B cell (primary cell): ENCODE data around the gene IGSF3. TPM values are rescaled to one million over a fixed set of nuclear protein-coding genes. Genes with fewer than 3 reads are reported as not detected.
"Not testable (repeated sequence)": the region's sequence is repeated elsewhere in the genome, so short reads cannot be mapped to it uniquely, and the experiment has no call there.

Source experiments
- ATAC-seq: fragments of 200-7000 bp; cut with Tn5 transposase; one replicate; pipeline ENCODE4 v1.10.0; 2021; ENCODE audit warnings: low read depth, mild to moderate bottlenecking, moderate number of reproducible peaks, moderate library complexity
- CTCF ChIA-PET: fragments of 350-600 bp; sonication (Branson Sonifier 250); formaldehyde crosslinking; loops from one replicate; lab custom pipeline; 2021; ENCODE audit warnings: antibody characterized with exemption, inconsistent platforms; lab: Charles Lee
- POLR2A ChIA-PET: fragments of 350-600 bp; sonication (Branson Sonifier 250); formaldehyde crosslinking; loops from one replicate; lab custom pipeline; 2021; ENCODE audit warnings: antibody characterized with exemption; lab: Charles Lee
- DNase-seq: peaks from one replicate; pipeline ENCODE4 v3.0.0; 2013
- H2AFZ ChIP-seq: 2 replicates; pipeline ENCODE4 v1.6.1; 2012; ENCODE audit warnings: mild to moderate bottlenecking, low read depth, low read length; ENCODE audit not compliant: insufficient read depth, poor library complexity, severe bottlenecking
- H3K27ac ChIP-seq, 2 donors: 1 replicate in 1 of 2; 2 replicates in 1 of 2; pipeline ENCODE4 v1.5.1; 2012 to 2013; ENCODE audit warnings: low read length in 2 of 2, mild to moderate bottlenecking in 2 of 2, moderate library complexity in 1 of 2
- H3K27me3 ChIP-seq, 4 experiments: fragments of 200-600 bp in 1 of 4; sonication (generic) in 1 of 4; replicated peaks in 1 of 4; 1 replicate in 2 of 4; 2 replicates in 2 of 4; pipeline versions ENCODE4 v1.6.1 to v1.7.0; 2013 to 2016; ENCODE audit warnings: low read length in 3 of 4, mild to moderate bottlenecking in 2 of 4, mixed read lengths in 1 of 4, moderate library complexity in 1 of 4; ENCODE audit not compliant: insufficient read depth in 4 of 4, control insufficient read depth in 3 of 4; ENCODE audit errors: control extremely low read depth in 1 of 4
- H3K36me3 ChIP-seq, 2 experiments: replicated peaks in 1 of 2; 1 replicate in 1 of 2; 2 replicates in 1 of 2; pipeline versions ENCODE4 v1.6.1 to v1.7.1; 2013; ENCODE audit warnings: low read length in 1 of 2; ENCODE audit not compliant: insufficient read depth in 2 of 2, control insufficient read depth in 1 of 2; ENCODE audit errors: control extremely low read depth in 1 of 2, extremely low read depth in 1 of 2
- H3K4me1 ChIP-seq, 2 donors: fragments of 200-600 bp in 1 of 2; sonication (generic) in 1 of 2; 1 replicate in 1 of 2; 2 replicates in 1 of 2; pipeline versions ENCODE4 v1.5.1 to v1.6.1; 2013 to 2017; ENCODE audit warnings: low read length in 2 of 2; ENCODE audit not compliant: control insufficient read depth in 2 of 2, insufficient read depth in 2 of 2
- H3K4me2 ChIP-seq: replicated peaks from 2 replicates; pipeline ENCODE3; 2012; ENCODE audit warnings: mild to moderate bottlenecking, low read depth, low read length; ENCODE audit not compliant: poor library complexity, severe bottlenecking
- H3K4me3 ChIP-seq, 5 experiments: fragments of 200-600 bp in 1 of 5; sonication (generic) in 1 of 5; 1 replicate in 3 of 5; 2 replicates in 2 of 5; pipeline versions ENCODE4 v1.5.1 to v1.7.0; 2011 to 2016; ENCODE audit warnings: low read length in 4 of 5, mild to moderate bottlenecking in 4 of 5, low read depth in 2 of 5, control low read depth in 1 of 5, moderate library complexity in 1 of 5; ENCODE audit not compliant: insufficient read depth in 1 of 5; ENCODE audit errors: control extremely low read depth in 1 of 5, extremely low read depth in 1 of 5
- H3K79me2 ChIP-seq: fragments of 200-600 bp; sonication (generic); one replicate; pipeline ENCODE4 v1.6.0; 2016; ENCODE audit warnings: low read length; ENCODE audit not compliant: control insufficient read depth, insufficient read depth
- H3K9ac ChIP-seq: fragments of 200-600 bp; sonication (generic); 2 replicates; pipeline ENCODE4 v1.6.1; 2017; ENCODE audit warnings: mild to moderate bottlenecking, low read length, moderate library complexity
- H3K9me3 ChIP-seq, 3 donors: one replicate each; pipeline versions ENCODE4 v1.6.1 to v1.7.1; 2013; ENCODE audit warnings: low read length in 2 of 3; ENCODE audit not compliant: control insufficient read depth in 2 of 3, insufficient read depth in 1 of 3; ENCODE audit errors: control extremely low read depth in 1 of 3
- H4K20me1 ChIP-seq: 2 replicates; pipeline ENCODE4 v1.6.0; 2012; ENCODE audit warnings: mild to moderate bottlenecking, low read length; ENCODE audit not compliant: insufficient read depth, control insufficient read depth, poor library complexity, severe bottlenecking
- H3K27ac Mint-ChIP-seq: one replicate; pipeline ENCODE4 v1.8.0; 2021; ENCODE audit warnings: mixed read lengths
- H3K27me3 Mint-ChIP-seq: one replicate; pipeline ENCODE4 v1.8.0; 2021; ENCODE audit warnings: mixed read lengths
- H3K4me1 Mint-ChIP-seq: one replicate; pipeline ENCODE4 v1.8.0; 2021; ENCODE audit warnings: mixed read lengths
- H3K4me3 Mint-ChIP-seq: one replicate; pipeline ENCODE4 v1.8.0; 2021; ENCODE audit warnings: mixed read lengths
- H3K9me3 Mint-ChIP-seq: one replicate; pipeline ENCODE4 v1.8.0; 2022; ENCODE audit warnings: mixed read lengths; ENCODE audit not compliant: insufficient read depth
- EZH2 ChIP-seq: IDR thresholded peaks from 2 replicates; pipeline ENCODE4 v1.6.1; 2012; ENCODE audit warnings: borderline replicate concordance, low read depth, mild to moderate bottlenecking, moderate library complexity, low read length; ENCODE audit not compliant: insufficient read depth, poor library complexity, severe bottlenecking
- WGBS: methylation state at CpG from one replicate; pipeline ENCODE4 v1.1.5; 2013; ENCODE audit warnings: missing lambda C conversion rate; ENCODE audit not compliant: insufficient coverage; 5-methylcytosine and 5-hydroxymethylcytosine counted together
- intact Hi-C: fragments of 100-400 bp; cut with micrococcal nuclease; formaldehyde crosslinking; loops from one replicate; pipeline ENCODE4 v1.10.0; 2022
- polyA plus RNA-seq: library from polyadenylated mRNA; depleted of rRNA; stranded (reverse); fragments of >200 nt; gene quantifications from 2 replicates; pipeline ENCODE4 v1.2.3, GENCODE V29; 2012
- total RNA-seq, 2 donors: library from RNA; stranded (reverse); fragments of 120-200 nt in 1 of 2; gene quantifications; 1 replicate in 1 of 2; 2 replicates in 1 of 2; pipeline versions ENCODE4 v1.2.3 to v1.2.4, GENCODE V29; 2013 to 2022
- TF ChIP-seq, protein P1 (sequence below): fragments of 200-600 bp; IDR thresholded peaks from one replicate; pipeline ENCODE4 v1.8.0; 2022; ENCODE audit warnings: antibody characterized with exemption, mild to moderate bottlenecking

IGSF3 gene
- total and polyA plus RNA-seq, 2 donors (not counting 1 experiment from before 2014, with no cell fraction given), result 0.49 TPM; not detected in 1

GRCh38 chr1:116607463-116607862 is 60.1 kb downstream of the IGSF3 start:
- H3K9me3 ChIP-seq, H3K4me1 ChIP-seq, H3K9ac ChIP-seq, H2AFZ ChIP-seq, H3K4me3 Mint-ChIP-seq, H3K4me2 ChIP-seq, H3K36me3 ChIP-seq, H3K9me3 Mint-ChIP-seq, H3K4me3 ChIP-seq, POLR2A ChIA-PET, H4K20me1 ChIP-seq, CTCF ChIA-PET, intact Hi-C loops, H3K27me3 ChIP-seq, DNase-seq, H3K27ac Mint-ChIP-seq, H3K27me3 Mint-ChIP-seq, H3K4me1 Mint-ChIP-seq, H3K79me2 ChIP-seq, H3K27ac ChIP-seq, ATAC-seq: not testable (repeated sequence)
- no CpG with 5 or more reads among the region's 1 CpG for WGBS

DNA sequence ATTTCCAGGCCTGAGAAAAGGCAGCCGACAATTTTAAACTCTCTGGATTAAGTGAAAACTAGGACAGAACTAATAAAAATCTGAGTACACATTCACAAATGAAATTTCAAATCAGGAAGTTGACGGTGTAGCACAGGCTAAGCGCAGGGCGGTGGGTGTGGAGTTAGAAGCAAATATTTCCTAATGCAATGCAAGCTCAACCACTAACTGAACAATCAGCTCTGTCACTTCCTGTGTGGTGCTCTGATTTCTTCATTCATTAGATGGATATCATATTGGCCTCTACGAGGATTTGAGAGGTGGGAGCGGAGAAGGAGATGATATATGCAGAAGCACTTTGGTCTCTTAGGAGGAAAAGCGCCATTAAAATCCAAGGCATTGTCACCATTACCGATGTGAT is 61.5 kb downstream of the IGSF3 start:
- DNase-seq, POLR2A ChIA-PET, H3K79me2 ChIP-seq, H3K4me3 Mint-ChIP-seq, H4K20me1 ChIP-seq, H3K4me1 Mint-ChIP-seq, H3K4me3 ChIP-seq, H3K4me1 ChIP-seq, H3K4me2 ChIP-seq, H3K9me3 ChIP-seq, H3K27ac Mint-ChIP-seq, H3K36me3 ChIP-seq, intact Hi-C loops, CTCF ChIA-PET, H3K27me3 Mint-ChIP-seq, H3K27me3 ChIP-seq, H3K9ac ChIP-seq, H3K27ac ChIP-seq, H3K9me3 Mint-ChIP-seq: not testable (repeated sequence)
- ATAC-seq, result peak; percentile 24
- WGBS, result no CpG with 5 or more reads among the region's 8 CpGs
- peak overlapping the region; percentile 38 for H2AFZ ChIP-seq

DNA sequence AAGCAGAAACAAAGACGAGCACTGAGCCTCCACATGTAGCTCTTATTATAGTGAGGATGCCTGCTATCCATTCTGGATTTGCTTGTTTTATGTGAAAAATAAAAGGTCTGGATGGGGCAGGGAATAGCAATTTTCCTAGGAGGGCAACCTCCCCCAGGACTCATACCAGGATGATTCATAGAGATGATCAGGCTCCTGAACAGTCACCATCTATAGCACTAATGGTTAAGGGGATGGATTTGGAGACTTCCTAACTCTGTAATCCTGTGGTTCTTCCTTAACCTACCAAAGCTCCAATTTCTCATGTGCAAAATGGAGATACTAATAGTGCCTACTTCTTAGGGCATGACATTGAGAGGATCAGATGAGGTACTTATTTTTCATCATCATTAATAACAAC is 62.2 kb downstream of the IGSF3 start:
- H3K4me1 Mint-ChIP-seq, result peaks cover 5% of the 10 kb centered on the region
- Histone ChIP-seq H3K4me2 (no peak overlapping the region), H3K4me1 (no peaks in the 10 kb centered on the region), H2AFZ (no peak overlapping the region), H3K27me3 (no peaks in the 10 kb centered on the region), H3K36me3 (no peaks in the 10 kb centered on the region), H3K79me2 (no peaks in the 10 kb centered on the region), H3K4me3 (no peak overlapping the region), H3K9ac (no peak overlapping the region), H3K27ac (no peak overlapping the region), H3K9me3 (no peaks in the 10 kb centered on the region), H4K20me1 (no peaks in the 10 kb centered on the region)
- intact Hi-C loops, result no loop called here
- no CpG with 5 or more reads among the region's 1 CpG for WGBS
- no peak overlapping the region for H3K27ac Mint-ChIP-seq
- no peaks in the 10 kb centered on the region for H3K27me3 Mint-ChIP-seq
- TF ChIP-seq EZH2, result no peak
- TF ChIP-seq, protein P1, sequence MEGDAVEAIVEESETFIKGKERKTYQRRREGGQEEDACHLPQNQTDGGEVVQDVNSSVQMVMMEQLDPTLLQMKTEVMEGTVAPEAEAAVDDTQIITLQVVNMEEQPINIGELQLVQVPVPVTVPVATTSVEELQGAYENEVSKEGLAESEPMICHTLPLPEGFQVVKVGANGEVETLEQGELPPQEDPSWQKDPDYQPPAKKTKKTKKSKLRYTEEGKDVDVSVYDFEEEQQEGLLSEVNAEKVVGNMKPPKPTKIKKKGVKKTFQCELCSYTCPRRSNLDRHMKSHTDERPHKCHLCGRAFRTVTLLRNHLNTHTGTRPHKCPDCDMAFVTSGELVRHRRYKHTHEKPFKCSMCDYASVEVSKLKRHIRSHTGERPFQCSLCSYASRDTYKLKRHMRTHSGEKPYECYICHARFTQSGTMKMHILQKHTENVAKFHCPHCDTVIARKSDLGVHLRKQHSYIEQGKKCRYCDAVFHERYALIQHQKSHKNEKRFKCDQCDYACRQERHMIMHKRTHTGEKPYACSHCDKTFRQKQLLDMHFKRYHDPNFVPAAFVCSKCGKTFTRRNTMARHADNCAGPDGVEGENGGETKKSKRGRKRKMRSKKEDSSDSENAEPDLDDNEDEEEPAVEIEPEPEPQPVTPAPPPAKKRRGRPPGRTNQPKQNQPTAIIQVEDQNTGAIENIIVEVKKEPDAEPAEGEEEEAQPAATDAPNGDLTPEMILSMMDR, result no peak
- ATAC-seq (no peak), DNase-seq (no peak)
- H3K4me3 Mint-ChIP-seq, result no peak overlapping the region
- no peaks in the 10 kb centered on the region for H3K9me3 Mint-ChIP-seq
- ChIA-PET POLR2A (no interaction called here), CTCF (no interaction called here)
